Measurements from ENCODE around the gene OR52E6. TPM values are rescaled to one million over a fixed set of nuclear protein-coding genes. Genes with fewer than 3 reads are reported as not detected.

OR52E6 gene
- total RNA-seq, 1 donor from 2014 or later = not detected

- Mint-ChIP-seq H3K27ac (no peak overlapping the region), H3K27me3 (no peaks in the 10 kb centered on the region), H3K4me1 (no peaks in the 10 kb centered on the region), H3K4me3 (no peak overlapping the region), H3K36me3 (ENCODE audit: low read depth) (no peaks in the 10 kb centered on the region), H3K9me3 (peaks cover 3% of the 10 kb centered on the region)
- ChIA-PET CTCF (no interaction called here), POLR2A (no interaction called here)
- DNase-seq (no peak), ATAC-seq (ENCODE audit: low read depth) (no peak)
- TF ChIP-seq CTCF (IDR thresholded peaks at IDR 0.05) = no peak
- intact Hi-C loops (cut with micrococcal nuclease) = no loop called here
These were observed 6.0 kb upstream of the OR52E6 start for GRCh38 chr11:5847711-5848110.

GRCh38 chr11:5846701-5847100, 5.0 kb upstream of the OR52E6 start:
- Mint-ChIP-seq H3K4me3 (no peak overlapping the region), H3K36me3 (ENCODE audit: low read depth) (no peaks in the 10 kb centered on the region), H3K9me3 (peaks cover 3% of the 10 kb centered on the region), H3K27me3 (no peaks in the 10 kb centered on the region), H3K27ac (no peak overlapping the region), H3K4me1 (no peaks in the 10 kb centered on the region)
- ChIA-PET CTCF (no interaction called here), POLR2A (no interaction called here)
- no peak for TF ChIP-seq CTCF (IDR thresholded peaks at IDR 0.05)
- intact Hi-C loops (cut with micrococcal nuclease) = no loop called here
- ATAC-seq (ENCODE audit: low read depth) (no peak), DNase-seq (no peak)

GRCh38 chr11:5837695-5838094, 4.0 kb downstream of the OR52E6 start:
- Mint-ChIP-seq H3K4me3 (no peak overlapping the region), H3K4me1 (no peaks in the 10 kb centered on the region), H3K27ac (no peak overlapping the region), H3K9me3 (no peaks in the 10 kb centered on the region), H3K27me3 (peaks cover 8% of the 10 kb centered on the region), H3K36me3 (ENCODE audit: low read depth) (no peaks in the 10 kb centered on the region)
- ATAC-seq (ENCODE audit: low read depth) = no peak
- no peak for TF ChIP-seq CTCF (IDR thresholded peaks at IDR 0.05)
- intact Hi-C loops (cut with micrococcal nuclease) = no loop called here
- ChIA-PET CTCF (no interaction called here), POLR2A (no interaction called here)
- DNase-seq = no peak

- intact Hi-C loops (cut with micrococcal nuclease) = no loop called here
- Mint-ChIP-seq H3K36me3 (ENCODE audit: low read depth) (no peaks in the 10 kb centered on the region), H3K4me1 (no peaks in the 10 kb centered on the region), H3K4me3 (no peak overlapping the region), H3K9me3 (no peaks in the 10 kb centered on the region), H3K27ac (no peak overlapping the region), H3K27me3 (peaks cover 4% of the 10 kb centered on the region)
- CTCF ChIA-PET = no interaction called here
- DNase-seq (no peak), ATAC-seq (ENCODE audit: low read depth) (no peak)
- POLR2A ChIA-PET = no interaction called here
- TF ChIP-seq CTCF (IDR thresholded peaks at IDR 0.05) = no peak
These were observed 8.3 kb downstream of the OR52E6 start for GRCh38 chr11:5833446-5833845.

GRCh38 chr11:5831196-5831829, 10.4 kb downstream of the OR52E6 start:
- ChIA-PET POLR2A (no interaction called here), CTCF (no interaction called here)
- H3K27ac Mint-ChIP-seq = no peak overlapping the region
- DNase-seq = no peak
- ATAC-seq (ENCODE audit: low read depth) = no peak
- no peaks in the 10 kb centered on the region for H3K9me3 Mint-ChIP-seq
- H3K36me3 Mint-ChIP-seq (ENCODE audit: low read depth) = no peaks in the 10 kb centered on the region
- H3K27me3 Mint-ChIP-seq = peaks cover 4% of the 10 kb centered on the region
- intact Hi-C loops (cut with micrococcal nuclease) = no loop called here
- H3K4me3 Mint-ChIP-seq = no peak overlapping the region
- no peak for TF ChIP-seq CTCF (IDR thresholded peaks at IDR 0.05)
- no peaks in the 10 kb centered on the region for H3K4me1 Mint-ChIP-seq
